T-cell (primary cell): ENCODE measurements around the gene SPTAN1. TPM values are rescaled to one million over a fixed set of nuclear protein-coding genes. Genes with fewer than 3 reads are reported as not detected.

Source experiments
- ATAC-seq, 4 experiments: fragments of 200-7000 bp in 3 of 4; fragments of 150-1000 bp in 1 of 4; cut with Tn5 transposase; replicated peaks in 1 of 4; 1 replicate in 3 of 4; 2 replicates in 1 of 4; pipeline ENCODE4 v1.10.0; 2021; ENCODE audit warnings: moderate library complexity in 3 of 4, mild to moderate bottlenecking in 2 of 4, moderate number of reproducible peaks in 1 of 4
- CTCF ChIA-PET, 2 donors: fragments of 300-600 bp; sonication (Branson Sonifier 250); formaldehyde crosslinking; loops; one replicate each; lab custom pipeline; 2022; ENCODE audit warnings: antibody characterized with exemption in 2 of 2; lab: Charles Lee
- POLR2A ChIA-PET, 2 donors: fragments of 300-600 bp; sonication (Branson Sonifier 250); formaldehyde crosslinking; loops; one replicate each; lab custom pipeline; 2022; ENCODE audit warnings: antibody characterized with exemption in 2 of 2; lab: Charles Lee
- DNase-seq, 35 experiments: peaks; one replicate each; pipeline versions ENCODE4 v3.0.0 to v3.0.0-alpha.2; 2013 to 2023
- H3K27ac ChIP-seq: one replicate; pipeline ENCODE4 v1.5.1; 2013; ENCODE audit warnings: low read length
- H3K27me3 ChIP-seq, 2 experiments: replicated peaks in 1 of 2; 1 replicate in 1 of 2; 2 replicates in 1 of 2; pipeline versions ENCODE4 v1.6.1 to v1.7.0; 2013; ENCODE audit warnings: low read length in 1 of 2, mixed read lengths in 1 of 2; ENCODE audit not compliant: control insufficient read depth in 2 of 2, insufficient read depth in 2 of 2; ENCODE audit errors: extremely low read depth in 1 of 2
- H3K36me3 ChIP-seq, 2 donors: 1 replicate in 1 of 2; 2 replicates in 1 of 2; pipeline versions ENCODE4 v1.6.1 to v1.7.0; 2013; ENCODE audit warnings: low read length in 1 of 2; ENCODE audit not compliant: control insufficient read depth in 2 of 2, insufficient read depth in 1 of 2; ENCODE audit errors: extremely low read depth in 1 of 2
- H3K4me1 ChIP-seq, 2 experiments: 1 replicate in 1 of 2; 2 replicates in 1 of 2; pipeline versions ENCODE4 v1.6.1 to v1.7.0; 2013; ENCODE audit warnings: low read length in 2 of 2, mixed read lengths in 1 of 2; ENCODE audit not compliant: insufficient read depth in 2 of 2, control insufficient read depth in 1 of 2; ENCODE audit errors: extremely low read depth in 1 of 2
- H3K4me3 ChIP-seq, 2 donors: 1 replicate in 1 of 2; 2 replicates in 1 of 2; pipeline versions ENCODE4 v1.5.1 to v1.7.0; 2013; ENCODE audit warnings: mild to moderate bottlenecking in 2 of 2, low read length in 1 of 2, moderate library complexity in 1 of 2; ENCODE audit not compliant: control insufficient read depth in 1 of 2; ENCODE audit errors: extremely low read depth in 1 of 2
- H3K9me3 ChIP-seq: 2 replicates; pipeline ENCODE4 v1.7.0; 2013
- H3K27ac Mint-ChIP-seq, 2 donors: one replicate each; pipeline ENCODE4 v1.8.0; 2020 to 2021; ENCODE audit warnings: mild to moderate bottlenecking in 2 of 2, mixed read lengths in 2 of 2
- H3K27me3 Mint-ChIP-seq, 2 donors: one replicate each; pipeline ENCODE4 v1.8.0; 2021 to 2022; ENCODE audit warnings: mixed read lengths in 2 of 2
- H3K36me3 Mint-ChIP-seq: one replicate; pipeline ENCODE4 v1.8.0; 2021; ENCODE audit warnings: mixed read lengths
- H3K4me1 Mint-ChIP-seq, 3 donors: one replicate each; pipeline ENCODE4 v1.8.0; 2020 to 2022; ENCODE audit warnings: mixed read lengths in 3 of 3, mild to moderate bottlenecking in 1 of 3
- H3K4me3 Mint-ChIP-seq, 3 donors: one replicate each; pipeline ENCODE4 v1.8.0; 2020 to 2022; ENCODE audit warnings: mild to moderate bottlenecking in 3 of 3, mixed read lengths in 3 of 3, moderate library complexity in 3 of 3
- H3K9me3 Mint-ChIP-seq, 3 donors: one replicate each; pipeline ENCODE4 v1.8.0; 2020 to 2022; ENCODE audit warnings: mixed read lengths in 3 of 3
- WGBS: methylation state at CpG from one replicate; pipeline ENCODE4 v1.1.5; 2013; ENCODE audit warnings: missing lambda C conversion rate; ENCODE audit not compliant: insufficient coverage; 5-methylcytosine and 5-hydroxymethylcytosine counted together
- total RNA-seq, 35 experiments: library from RNA in 6 of 35; stranded (reverse) in 6 of 35; fragments of 120-200 nt in 1 of 35; gene quantifications; one replicate each; pipeline versions ENCODE4 v1.2.1 to v1.2.4 and lab custom pipeline; 2013 to 2026

The SPTAN1 gene
- total RNA-seq, 5 donors from 2014 or later (not counting 1 experiment from before 2014, with no cell fraction given): 446 to 594 (median 461) TPM

DNA sequence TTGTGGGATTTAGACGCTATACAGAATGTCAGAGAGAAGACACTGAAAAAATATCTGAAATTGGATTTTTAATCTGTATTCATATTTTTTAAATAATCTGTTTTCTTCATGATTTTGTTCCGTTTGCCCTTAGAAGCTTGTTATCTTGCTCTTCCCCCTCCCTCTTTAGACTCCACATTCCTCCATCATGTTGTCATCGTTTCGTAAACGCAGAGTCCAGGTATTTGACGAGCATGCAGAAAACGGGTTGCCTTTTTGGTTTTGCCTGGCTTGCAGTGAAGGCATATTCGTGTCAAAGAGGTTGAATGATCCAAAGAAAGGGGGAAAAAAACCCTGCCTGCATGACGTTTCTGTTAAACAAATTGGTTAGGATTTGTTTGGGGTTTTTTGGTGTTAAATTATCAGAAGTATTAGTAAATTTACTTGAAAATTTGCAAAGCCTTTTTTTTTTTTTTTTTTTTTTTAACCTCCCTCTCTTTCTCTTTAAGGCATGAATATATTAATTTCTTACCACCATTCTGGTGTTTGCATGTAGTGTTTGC, 2.9 kb downstream of the SPTAN1 start:
- no peaks in the 10 kb centered on the region for H3K9me3 Mint-ChIP-seq
- POLR2A ChIA-PET: interaction anchor here in 1 of 2 donors (0.5 to 0.7 kb wide), 3 partner anchors 14 to 263 kb away, joined by 4 to 6 read pairs (median 5); partner anchors contain the start of gene ENDOG
- peaks cover 0 to 2% of the 10 kb centered on the region in 2 donors for H3K36me3 ChIP-seq

DNA sequence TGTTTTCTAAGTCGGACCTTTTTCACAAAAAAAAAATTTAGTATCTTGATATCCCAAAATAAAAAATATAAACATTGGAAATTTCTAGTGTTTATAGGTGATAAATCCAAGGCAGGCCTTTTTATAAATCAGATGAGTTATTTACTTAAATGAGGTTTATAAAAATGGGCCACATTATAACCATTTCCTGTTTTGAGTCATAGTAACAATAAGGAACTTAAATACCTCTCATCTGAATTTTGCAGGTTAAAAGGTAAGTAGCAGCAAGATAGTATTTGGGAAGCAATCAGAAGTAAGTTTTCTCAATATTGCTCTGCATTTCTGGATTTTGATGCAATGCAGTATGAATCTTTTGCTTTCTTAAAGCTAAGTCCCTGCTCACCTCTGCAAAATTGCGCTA, 3.9 kb downstream of the SPTAN1 start:
- no CpG with 5 or more reads among the region's 2 CpGs for WGBS
- POLR2A ChIA-PET: no interaction called here
- H3K27me3 ChIP-seq: no peaks in the 10 kb centered on the region
- Mint-ChIP-seq H3K27me3 (no peaks in the 10 kb centered on the region), H3K9me3 (no peaks in the 10 kb centered on the region), H3K4me3 (peak overlapping the region in 2 of 3 donors; percentile 31 to 55), H3K27ac (peak overlapping the region; percentile 73 to 74), H3K4me1 (peaks cover 9 to 41% (median 23%) of the 10 kb centered on the region in 3 donors), H3K36me3 (no peaks in the 10 kb centered on the region)
- ATAC-seq (no peak), DNase-seq (peak in 1 of 35 experiments; percentile 14)
- H3K9me3 ChIP-seq: no peaks in the 10 kb centered on the region
- CTCF ChIA-PET: interaction anchor here in 1 of 2 donors (1.2 kb wide), 1 partner anchor 98 kb away, joined by 3 read pairs; no protein-coding TSS in a partner anchor
- H3K27ac ChIP-seq: no peak overlapping the region
- peaks cover 52 to 59% of the 10 kb centered on the region in 2 experiments for H3K4me1 ChIP-seq
- no peak overlapping the region for H3K4me3 ChIP-seq
- H3K36me3 ChIP-seq: peaks cover 0 to 2% of the 10 kb centered on the region in 2 donors

More for the DNA sequence above, 2.9 kb downstream of the SPTAN1 start:
- no peak overlapping the region for H3K4me3 Mint-ChIP-seq
- no peaks in the 10 kb centered on the region for H3K9me3 ChIP-seq
- H3K27ac Mint-ChIP-seq: no peak overlapping the region
- 90% methylated on average over 4 of the region's 9 CpGs for WGBS
- ATAC-seq (no peak), DNase-seq (no peak)
- H3K36me3 Mint-ChIP-seq: no peaks in the 10 kb centered on the region
- H3K27me3 ChIP-seq: no peaks in the 10 kb centered on the region
- H3K4me3 ChIP-seq: no peak overlapping the region
- H3K27ac ChIP-seq: no peak overlapping the region
- H3K4me1 ChIP-seq: peaks cover 59 to 66% of the 10 kb centered on the region in 2 experiments
- H3K27me3 Mint-ChIP-seq: no peaks in the 10 kb centered on the region
- CTCF ChIA-PET: no interaction called here
- H3K4me1 Mint-ChIP-seq: peaks cover 19 to 51% (median 33%) of the 10 kb centered on the region in 3 donors

DNA sequence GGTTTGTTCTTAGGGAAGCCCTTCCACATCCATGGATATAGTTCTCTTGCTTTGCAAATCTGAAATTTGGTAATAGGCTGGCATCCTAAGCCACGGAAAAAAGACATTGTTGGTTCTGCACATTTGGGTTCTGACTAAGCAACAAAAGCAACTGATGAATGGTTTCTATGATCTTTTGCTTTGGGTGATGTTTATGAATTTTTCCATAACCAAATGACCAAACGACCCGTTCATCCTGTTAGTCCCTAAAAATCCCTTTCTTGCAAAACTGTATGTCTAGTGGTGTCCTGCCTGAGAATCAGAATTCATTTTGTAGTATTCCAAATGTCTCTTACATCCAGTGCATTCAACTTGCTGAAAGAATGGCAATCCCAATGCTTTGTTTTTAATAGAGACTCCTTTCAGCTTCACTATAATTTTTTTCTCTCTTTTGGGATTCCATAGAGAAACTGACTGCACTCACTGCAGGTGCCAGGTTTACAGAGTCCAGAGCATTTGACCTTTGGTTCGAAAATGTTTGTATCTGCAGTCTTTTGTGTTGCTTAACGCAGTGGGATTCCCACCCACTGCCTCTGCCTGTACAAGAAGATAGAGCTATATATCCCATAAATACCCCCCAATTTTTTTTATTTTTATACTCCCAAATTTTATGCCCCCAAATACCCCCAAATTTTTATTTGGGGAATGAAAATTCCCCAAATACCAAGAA, 4.7 kb downstream of the SPTAN1 start:
- Histone ChIP-seq H3K27me3 (no peaks in the 10 kb centered on the region), H3K4me1 (peaks cover 49 to 51% of the 10 kb centered on the region in 2 experiments), H3K4me3 (no peak overlapping the region), H3K9me3 (no peaks in the 10 kb centered on the region), H3K27ac (no peak overlapping the region), H3K36me3 (peaks cover 0 to 2% of the 10 kb centered on the region in 2 donors)
- H3K36me3 Mint-ChIP-seq: peaks cover 4% of the 10 kb centered on the region
- H3K4me3 Mint-ChIP-seq: peak overlapping the region in 2 of 3 donors; percentile 31 to 55
- H3K27ac Mint-ChIP-seq: peak overlapping the region; percentile 67 to 73
- no peaks in the 10 kb centered on the region for H3K27me3 Mint-ChIP-seq
- ChIA-PET CTCF (interaction anchor here in 1 of 2 donors (1.2 kb wide), 1 partner anchor 99 kb away, joined by 3 read pairs; no protein-coding TSS in a partner anchor), POLR2A (interaction anchor here (0.6 to 0.7 kb wide), 2 partner anchors 33 to 208 kb away, joined by 3 to 7 read pairs; no protein-coding TSS in a partner anchor)
- H3K9me3 Mint-ChIP-seq: no peaks in the 10 kb centered on the region
- WGBS: no CpG with 5 or more reads among the region's 5 CpGs
- ATAC-seq: no peak
- DNase-seq: no peak
- peaks cover 1 to 37% (median 20%) of the 10 kb centered on the region in 3 donors for H3K4me1 Mint-ChIP-seq

DNA sequence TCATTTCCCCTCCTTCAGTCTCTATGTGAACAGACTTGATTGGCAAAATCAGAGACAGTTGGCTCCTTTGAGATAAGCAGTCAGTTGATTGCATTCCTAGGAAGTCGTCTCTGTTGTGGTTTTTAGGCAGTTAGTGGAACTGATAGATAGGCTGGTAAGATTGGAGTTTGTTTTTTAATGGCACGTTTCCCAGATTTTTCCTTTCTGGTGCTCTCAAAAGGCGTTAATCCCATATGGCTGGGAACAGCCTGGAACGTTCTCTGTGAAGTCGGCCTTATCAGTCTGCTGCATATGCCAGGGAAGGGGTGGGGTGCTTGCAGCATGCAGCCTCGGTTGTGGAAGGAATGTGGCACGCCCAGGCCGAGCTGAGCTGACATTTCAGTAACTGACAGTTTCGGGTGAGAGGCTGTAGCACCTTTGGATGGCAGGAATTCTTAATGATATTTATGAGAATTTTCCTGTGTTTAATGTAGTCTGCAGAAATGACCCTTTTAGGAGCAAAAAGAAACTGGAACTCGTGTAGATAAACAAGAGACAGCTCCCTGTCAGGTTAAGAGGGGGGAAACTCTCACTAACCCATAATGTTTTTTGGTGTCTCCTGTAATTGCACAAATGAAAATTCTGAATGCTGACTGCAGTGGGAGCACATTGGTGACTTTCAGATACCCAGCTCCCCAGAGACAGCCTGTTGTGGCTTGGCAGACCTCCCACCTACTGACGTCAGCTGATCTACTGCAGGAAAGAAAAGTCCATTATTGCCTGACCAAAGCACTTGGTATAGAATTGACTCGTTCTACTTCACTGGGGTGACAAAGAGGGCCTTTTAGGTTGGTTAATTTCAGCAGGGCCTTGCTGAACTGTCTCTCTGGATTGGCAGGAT, 6.3 kb downstream of the SPTAN1 start:
- peaks cover 0 to 6% of the 10 kb centered on the region in 2 donors for H3K36me3 ChIP-seq
- H3K27me3 Mint-ChIP-seq: no peaks in the 10 kb centered on the region
- H3K9me3 ChIP-seq: no peaks in the 10 kb centered on the region
- CTCF ChIA-PET: no interaction called here
- DNase-seq (peak in 34 of 35 experiments; percentile 13 to 71 (median 40)), ATAC-seq (peak; percentile 26 to 58 (median 56))
- POLR2A ChIA-PET: interaction anchor here in 1 of 2 donors (0.5 kb wide), 1 partner anchor 157 kb away, joined by 5 read pairs; no protein-coding TSS in a partner anchor
- H3K4me3 ChIP-seq: no peak overlapping the region
- peaks cover 8% of the 10 kb centered on the region for H3K36me3 Mint-ChIP-seq
- peaks cover 6 to 46% (median 26%) of the 10 kb centered on the region in 3 donors for H3K4me1 Mint-ChIP-seq
- H3K27ac ChIP-seq: peak overlapping the region; percentile 53
- no peaks in the 10 kb centered on the region for H3K9me3 Mint-ChIP-seq
- H3K4me1 ChIP-seq: peaks cover 44 to 48% of the 10 kb centered on the region in 2 experiments
- peak overlapping the region in 2 of 3 donors; percentile 22 to 59 for H3K4me3 Mint-ChIP-seq
- peak overlapping the region; percentile 86 to 89 for H3K27ac Mint-ChIP-seq
- WGBS: 25% methylated on average over 9 of the region's 12 CpGs
- no peaks in the 10 kb centered on the region for H3K27me3 ChIP-seq

DNA sequence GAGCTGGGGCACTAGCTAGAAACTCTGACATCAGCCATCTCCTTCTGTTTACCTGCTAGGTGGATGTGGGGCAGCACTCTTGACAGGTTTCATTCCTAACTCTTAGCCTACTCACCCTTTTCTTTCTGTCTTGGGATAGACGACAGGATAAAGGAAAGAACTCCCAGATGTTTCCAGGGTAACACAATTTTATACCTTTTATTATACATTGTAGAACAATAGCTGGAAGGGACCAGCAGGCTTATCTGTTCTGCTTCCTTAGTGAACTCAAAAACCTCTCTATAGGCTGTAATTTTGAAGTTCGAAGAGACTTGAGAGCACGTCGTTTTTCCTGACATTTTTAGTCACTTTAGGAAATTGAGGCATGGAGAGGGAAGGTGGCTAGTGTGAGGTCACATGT, 13.2 kb downstream of the SPTAN1 start:
- H3K27ac Mint-ChIP-seq: no peak overlapping the region
- CTCF ChIA-PET: interaction anchor here in 1 of 2 donors (0.6 kb wide), 1 partner anchor 201 kb away, joined by 4 read pairs; no protein-coding TSS in a partner anchor
- H3K9me3 Mint-ChIP-seq: no peaks in the 10 kb centered on the region
- no peaks in the 10 kb centered on the region for H3K9me3 ChIP-seq
- no peaks in the 10 kb centered on the region for H3K27me3 Mint-ChIP-seq
- no peaks in the 10 kb centered on the region for H3K27me3 ChIP-seq
- ATAC-seq: no peak
- DNase-seq: no peak
- H3K4me1 Mint-ChIP-seq: peaks cover 27 to 45% (median 39%) of the 10 kb centered on the region in 3 donors
- no peak overlapping the region for H3K4me3 ChIP-seq
- H3K4me3 Mint-ChIP-seq: no peak overlapping the region
- peaks cover 4 to 46% of the 10 kb centered on the region in 2 donors for H3K36me3 ChIP-seq
- 90% methylated on average over 3 of the region's 4 CpGs for WGBS
- peaks cover 0 to 3% of the 10 kb centered on the region in 2 experiments for H3K4me1 ChIP-seq
- H3K27ac ChIP-seq: no peak overlapping the region
- POLR2A ChIA-PET: interaction anchor here (0.6 to 0.9 kb wide), 3 partner anchors 13 to 223 kb away, joined by 3 read pairs; no protein-coding TSS in a partner anchor
- peaks cover 46% of the 10 kb centered on the region for H3K36me3 Mint-ChIP-seq
